Rectal smooth muscle tissue (tissue), 1 donor: ENCODE data around the gene MAPK9.

Source experiments
- H3K27ac ChIP-seq: one replicate; pipeline ENCODE4 v1.7.0; 2013; ENCODE audit warnings: low read depth, low read length, inconsistent platforms
- H3K27me3 ChIP-seq: one replicate; pipeline ENCODE4 v1.7.0; 2013; ENCODE audit warnings: low read length; ENCODE audit not compliant: control insufficient read depth, insufficient read depth
- H3K36me3 ChIP-seq: one replicate; pipeline ENCODE4 v1.7.0; 2013; ENCODE audit warnings: low read length; ENCODE audit not compliant: control insufficient read depth, insufficient read depth
- H3K4me1 ChIP-seq: one replicate; pipeline ENCODE4 v1.7.0; 2013; ENCODE audit warnings: low read length; ENCODE audit not compliant: control insufficient read depth, insufficient read depth
- H3K4me3 ChIP-seq: one replicate; pipeline ENCODE4 v1.7.0; 2013; ENCODE audit warnings: low read length
- H3K9ac ChIP-seq: one replicate; pipeline ENCODE4 v1.7.0; 2013; ENCODE audit warnings: low read length

MAPK9 gene

DNA sequence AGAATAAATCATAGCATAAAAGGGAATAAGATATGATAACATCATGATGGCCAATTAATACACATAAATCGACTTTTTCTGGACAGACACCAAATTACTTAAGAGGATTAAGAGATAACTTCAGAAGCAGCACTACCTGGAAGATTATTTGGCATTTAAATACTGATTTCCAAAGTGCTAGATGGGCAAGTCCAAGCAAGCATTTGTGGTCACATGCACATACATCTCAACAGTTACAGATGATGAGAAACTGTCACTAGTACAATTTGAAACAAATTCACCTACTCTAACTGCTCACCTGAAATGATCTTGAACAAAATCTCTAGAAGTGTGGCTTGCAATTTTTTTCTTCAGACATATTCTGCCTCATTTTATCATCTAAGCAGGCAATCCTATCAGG, 56.0 kb downstream of the MAPK9 start:
- no peak overlapping the region for H3K9ac ChIP-seq
- no peaks in the 10 kb centered on the region for H3K4me1 ChIP-seq
- H3K27me3 ChIP-seq = no peaks in the 10 kb centered on the region
- H3K27ac ChIP-seq = no peak overlapping the region
- H3K4me3 ChIP-seq = no peak overlapping the region
- peaks cover 21% of the 10 kb centered on the region for H3K36me3 ChIP-seq

DNA sequence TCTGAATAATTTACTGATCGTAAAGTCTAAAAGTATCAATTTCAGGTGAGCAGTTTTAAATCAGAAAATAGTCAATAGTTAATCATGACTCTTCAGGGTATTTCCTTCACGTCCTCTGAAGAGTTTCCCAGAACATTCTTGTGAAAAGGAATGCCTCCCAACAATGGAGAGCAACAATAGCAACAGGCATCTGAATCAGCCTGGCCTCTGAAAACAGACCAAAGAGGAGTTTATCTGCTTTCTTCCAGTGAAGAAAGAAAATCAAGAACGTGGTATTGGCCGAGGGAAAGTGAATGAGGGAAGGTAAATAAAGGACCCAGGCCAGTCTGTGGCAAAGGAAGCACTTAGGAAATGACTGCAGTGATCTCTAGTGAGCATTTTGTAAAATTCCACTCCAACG, 56.8 kb downstream of the MAPK9 start:
- Histone ChIP-seq H3K27ac (no peak overlapping the region), H3K36me3 (peaks cover 16% of the 10 kb centered on the region), H3K4me1 (no peaks in the 10 kb centered on the region), H3K27me3 (no peaks in the 10 kb centered on the region), H3K4me3 (no peak overlapping the region), H3K9ac (no peak overlapping the region)

DNA sequence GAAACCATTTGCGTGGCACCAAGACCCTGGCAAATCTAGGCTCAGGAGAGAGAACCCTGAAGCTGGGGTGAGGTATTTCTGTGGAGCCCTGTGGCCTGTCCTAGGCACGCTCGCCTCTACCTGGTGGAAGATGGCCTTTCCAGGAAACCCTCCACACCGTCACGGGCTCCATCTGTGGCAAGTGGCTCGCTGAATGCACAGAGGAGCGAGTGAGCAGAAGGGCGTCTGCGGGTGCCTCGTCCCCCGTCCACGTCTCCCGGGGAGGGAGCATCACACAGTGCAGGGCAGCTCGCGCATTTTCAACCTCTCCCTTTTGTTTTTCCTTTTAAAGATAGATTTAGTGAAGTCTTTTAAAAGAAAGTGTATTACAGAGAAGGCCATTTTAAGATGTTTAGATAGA, 57.6 kb downstream of the MAPK9 start:
- Histone ChIP-seq H3K9ac (no peak overlapping the region), H3K27ac (no peak overlapping the region), H3K36me3 (peaks cover 16% of the 10 kb centered on the region), H3K27me3 (no peaks in the 10 kb centered on the region), H3K4me3 (no peak overlapping the region), H3K4me1 (no peaks in the 10 kb centered on the region)

DNA sequence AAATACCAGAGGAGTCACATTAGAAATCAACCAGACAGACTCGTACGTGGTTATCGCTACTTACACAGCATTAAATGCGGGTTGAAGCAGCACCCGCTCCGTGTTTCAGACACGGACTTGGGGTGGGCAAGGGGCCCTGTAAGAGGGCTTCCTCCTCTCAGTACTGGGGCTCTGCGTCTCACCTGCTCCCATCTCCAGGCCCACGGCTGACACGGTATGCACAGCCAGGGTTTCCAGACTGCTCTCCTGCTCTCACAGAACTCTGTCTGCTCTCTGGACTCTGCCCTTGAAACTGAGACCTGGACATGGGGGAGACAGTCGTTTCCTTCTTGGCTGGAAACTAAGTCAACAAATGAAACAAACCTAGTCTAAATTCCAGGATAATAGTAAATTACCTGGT, 58.2 kb downstream of the MAPK9 start:
- no peak overlapping the region for H3K4me3 ChIP-seq
- H3K27ac ChIP-seq = no peak overlapping the region
- no peaks in the 10 kb centered on the region for H3K27me3 ChIP-seq
- H3K4me1 ChIP-seq = no peaks in the 10 kb centered on the region
- peaks cover 16% of the 10 kb centered on the region for H3K36me3 ChIP-seq
- H3K9ac ChIP-seq = no peak overlapping the region

DNA sequence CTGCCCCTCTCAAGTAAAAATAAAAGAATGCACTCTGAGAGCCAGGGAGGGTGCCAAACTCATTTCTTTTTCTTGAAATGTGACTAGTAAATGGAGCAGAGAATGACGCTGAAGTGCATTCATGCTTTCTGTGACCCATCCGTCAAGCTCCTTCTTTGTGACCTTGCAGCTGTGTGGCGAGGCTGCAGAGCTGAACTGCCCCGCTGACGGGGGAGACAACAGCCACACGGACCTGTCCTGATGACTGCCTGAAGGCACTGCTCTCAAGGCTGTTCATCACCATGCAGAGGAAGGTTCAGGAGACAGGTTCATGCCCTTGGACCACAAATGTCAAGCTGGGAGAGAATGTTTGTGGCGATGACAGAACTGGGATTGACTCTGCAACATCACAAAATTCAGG, 61.9 kb downstream of the MAPK9 start:
- Histone ChIP-seq H3K27me3 (no peaks in the 10 kb centered on the region), H3K4me3 (no peak overlapping the region), H3K27ac (no peak overlapping the region), H3K36me3 (peaks cover 7% of the 10 kb centered on the region), H3K9ac (no peak overlapping the region), H3K4me1 (no peaks in the 10 kb centered on the region)

DNA sequence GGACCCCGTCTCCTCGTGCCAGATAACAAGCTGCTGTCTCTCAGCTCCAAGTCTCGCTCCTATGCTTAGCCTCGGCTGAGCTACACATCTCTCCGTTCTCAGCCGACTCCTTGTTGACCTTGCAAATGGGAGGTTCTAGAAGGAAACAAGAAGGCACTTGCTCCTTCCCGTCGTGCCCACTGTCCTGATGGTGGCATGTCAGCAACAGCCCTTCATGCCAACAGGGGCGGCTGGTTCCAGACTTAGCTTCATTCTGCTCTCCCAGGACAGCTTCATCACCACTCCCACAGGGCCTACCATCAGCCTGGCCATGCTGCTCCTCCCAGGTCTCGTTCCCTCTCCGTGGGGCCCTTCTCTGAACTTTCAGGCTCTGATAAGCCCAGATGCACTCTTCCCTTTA, 69.8 kb downstream of the MAPK9 start:
- Histone ChIP-seq H3K4me3 (no peak overlapping the region), H3K9ac (no peak overlapping the region), H3K4me1 (no peaks in the 10 kb centered on the region), H3K27me3 (no peaks in the 10 kb centered on the region), H3K36me3 (no peaks in the 10 kb centered on the region), H3K27ac (no peak overlapping the region)

DNA sequence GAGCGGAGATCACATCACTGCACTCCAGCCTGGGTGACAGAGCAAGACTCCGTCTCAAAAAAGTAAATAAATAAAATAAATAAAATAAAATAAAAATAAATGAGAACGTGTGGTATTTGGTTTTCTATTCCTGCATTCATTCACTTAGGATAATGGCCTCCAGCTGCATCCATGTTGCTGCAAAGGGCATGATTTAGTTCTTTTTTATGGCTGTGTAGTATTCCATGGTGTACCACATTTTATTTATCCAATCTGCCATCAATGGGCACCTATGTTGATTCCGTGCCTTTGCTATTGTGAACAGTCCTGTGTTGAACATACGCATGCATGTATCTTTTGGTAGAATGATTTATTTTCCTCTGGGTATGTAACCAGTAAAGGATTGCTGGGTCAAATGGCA, 74.1 kb downstream of the MAPK9 start:
- no peaks in the 10 kb centered on the region for H3K4me1 ChIP-seq
- H3K9ac ChIP-seq = no peak overlapping the region
- no peaks in the 10 kb centered on the region for H3K27me3 ChIP-seq
- H3K4me3 ChIP-seq = no peak overlapping the region
- H3K27ac ChIP-seq = no peak overlapping the region
- H3K36me3 ChIP-seq = no peaks in the 10 kb centered on the region

DNA sequence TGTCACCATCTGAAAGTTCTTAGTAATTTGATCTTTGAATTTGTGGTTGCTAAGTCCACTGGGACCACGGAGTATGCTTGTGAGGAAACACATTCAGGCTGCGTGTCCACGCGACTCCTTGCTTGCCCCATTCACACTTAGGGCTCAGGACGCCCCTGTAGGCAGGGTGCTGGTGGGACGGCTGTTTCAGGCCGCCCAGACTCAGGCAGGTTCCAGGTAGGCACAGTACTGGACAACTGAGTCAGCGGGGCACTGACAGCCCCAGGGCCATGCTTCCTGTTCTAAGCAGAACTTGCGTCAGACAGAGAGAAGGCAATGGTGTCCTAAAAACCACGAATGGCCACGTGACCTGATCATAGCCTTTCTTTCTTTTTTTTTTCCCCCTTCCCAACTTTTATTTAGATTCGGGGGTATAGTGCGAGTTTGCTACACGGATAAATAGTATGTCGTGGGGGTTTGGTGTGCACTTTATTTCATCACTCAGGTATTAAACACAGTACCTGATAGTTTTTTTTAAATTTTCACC, 75.2 kb downstream of the MAPK9 start:
- Histone ChIP-seq H3K4me3 (no peak overlapping the region), H3K27me3 (no peaks in the 10 kb centered on the region), H3K27ac (no peak overlapping the region), H3K4me1 (peaks cover 5% of the 10 kb centered on the region), H3K9ac (no peak overlapping the region), H3K36me3 (no peaks in the 10 kb centered on the region)

DNA sequence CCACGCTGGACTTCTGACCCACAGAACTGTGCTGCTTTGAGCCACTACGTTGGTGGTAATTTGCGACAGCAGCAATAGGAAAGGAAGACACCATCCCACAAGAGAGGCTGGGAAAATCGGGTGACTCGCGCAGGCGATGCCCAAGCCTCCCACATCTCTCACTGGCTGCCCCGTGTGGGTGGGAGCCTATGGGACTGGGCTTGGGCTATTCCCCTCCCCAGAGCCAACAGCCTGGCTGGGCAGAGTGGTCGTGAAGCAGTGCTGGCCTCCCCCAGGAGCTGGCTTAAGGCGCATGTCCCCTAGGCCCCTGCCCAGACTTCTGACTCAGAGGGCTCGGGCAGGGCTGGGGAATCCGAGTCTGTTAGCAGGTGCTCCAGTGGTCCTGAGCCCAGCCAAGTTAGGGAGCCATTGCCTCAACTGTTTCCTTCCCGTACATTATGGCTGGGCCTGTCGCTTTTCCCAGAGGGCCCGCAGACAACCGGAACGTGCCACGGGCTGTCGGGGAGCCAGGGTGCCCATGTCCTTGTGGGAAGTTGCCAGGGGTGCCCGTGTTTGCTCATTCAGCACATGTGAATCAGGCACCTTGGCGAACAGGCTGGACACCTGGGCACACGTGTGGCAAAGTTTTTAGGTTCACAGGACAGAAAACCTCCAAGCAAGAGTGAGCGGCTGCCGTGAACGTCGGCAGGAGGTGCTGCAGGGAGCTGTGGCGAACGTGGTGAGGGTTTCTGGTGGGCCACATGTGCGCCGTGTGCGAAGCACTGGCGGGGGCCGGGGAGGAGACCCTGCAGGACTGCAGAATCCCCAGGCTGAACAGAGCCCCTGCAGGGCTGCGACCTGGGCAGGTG, 75.9 kb downstream of the MAPK9 start:
- Histone ChIP-seq H3K27ac (no peak overlapping the region), H3K9ac (no peak overlapping the region), H3K4me1 (peaks cover 5% of the 10 kb centered on the region), H3K27me3 (no peaks in the 10 kb centered on the region), H3K4me3 (no peak overlapping the region), H3K36me3 (no peaks in the 10 kb centered on the region)

DNA sequence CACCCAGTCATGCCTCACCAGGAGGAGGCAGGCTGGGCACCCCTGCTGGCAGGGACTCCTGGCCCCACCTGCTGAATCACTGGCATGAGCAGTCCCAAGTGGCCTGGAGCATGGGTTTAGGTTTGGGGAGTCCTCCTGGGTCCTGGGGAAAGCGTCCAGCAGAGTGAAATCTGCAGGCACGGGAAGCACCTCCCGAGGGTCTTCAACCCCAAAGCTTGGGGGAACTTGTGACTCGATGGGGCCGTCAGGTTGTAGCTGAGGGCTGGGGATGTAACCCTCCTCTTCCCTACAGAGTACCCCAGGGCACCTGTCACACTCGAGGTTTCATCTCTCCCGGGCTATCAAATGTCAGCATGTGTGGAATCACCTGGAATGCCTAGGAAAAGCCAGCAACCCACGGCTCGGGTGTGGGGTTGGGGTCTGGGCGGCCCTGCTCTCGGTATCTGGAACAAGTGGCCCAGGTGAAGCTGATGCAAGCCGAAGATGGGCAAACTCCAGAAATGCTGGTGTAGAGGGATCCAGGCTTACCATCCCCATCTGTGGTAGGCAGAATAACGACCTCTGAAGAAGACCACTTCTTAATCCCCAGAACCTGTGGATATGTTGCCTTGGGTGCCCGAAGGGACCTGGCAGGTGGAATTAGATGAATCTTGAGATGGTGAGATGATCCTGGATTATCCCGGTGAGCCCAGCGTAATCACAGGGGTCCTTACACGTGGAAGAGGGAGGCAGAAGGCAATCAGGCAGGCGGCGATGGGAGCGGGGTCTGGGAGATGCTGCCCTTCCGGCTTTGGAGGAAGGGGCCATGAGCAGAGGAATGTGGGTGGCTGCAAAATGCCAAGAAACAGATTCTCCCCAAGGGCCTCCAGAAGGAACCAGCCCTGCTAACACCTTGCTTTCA, 76.8 kb downstream of the MAPK9 start:
- Histone ChIP-seq H3K27ac (no peak overlapping the region), H3K36me3 (no peaks in the 10 kb centered on the region), H3K27me3 (no peaks in the 10 kb centered on the region), H3K9ac (no peak overlapping the region), H3K4me1 (peaks cover 5% of the 10 kb centered on the region), H3K4me3 (no peak overlapping the region)

DNA sequence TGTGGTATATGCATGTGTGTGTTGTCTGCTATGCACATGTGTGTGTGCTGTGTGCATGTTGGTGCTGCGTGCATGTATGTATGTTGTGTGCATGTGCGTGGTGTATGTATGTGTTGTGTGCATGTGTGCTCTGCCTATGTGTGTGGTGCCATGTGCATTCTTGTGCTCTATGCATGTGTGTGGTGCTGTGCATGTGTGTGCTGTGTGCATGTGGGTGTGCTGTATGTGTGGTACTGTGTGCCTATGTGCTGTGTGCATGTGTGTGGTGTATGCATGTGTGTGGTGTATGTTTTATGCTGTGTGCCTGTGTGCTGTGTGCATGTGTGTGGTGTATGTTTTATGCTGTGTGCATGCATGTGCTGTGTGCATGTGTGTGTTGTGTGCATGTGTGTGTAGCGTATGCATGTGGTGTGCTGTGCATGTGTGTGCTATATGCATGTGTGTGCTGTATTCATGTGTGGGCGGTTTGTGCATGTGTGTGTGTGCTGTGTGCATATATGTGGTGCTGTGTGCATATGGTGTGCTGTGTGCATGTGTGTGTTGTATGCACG, 78.2 kb downstream of the MAPK9 start:
- H3K9ac ChIP-seq = no peak overlapping the region
- H3K27ac ChIP-seq = no peak overlapping the region
- H3K36me3 ChIP-seq = no peaks in the 10 kb centered on the region
- no peaks in the 10 kb centered on the region for H3K27me3 ChIP-seq
- H3K4me3 ChIP-seq = no peak overlapping the region
- H3K4me1 ChIP-seq = peaks cover 5% of the 10 kb centered on the region

DNA sequence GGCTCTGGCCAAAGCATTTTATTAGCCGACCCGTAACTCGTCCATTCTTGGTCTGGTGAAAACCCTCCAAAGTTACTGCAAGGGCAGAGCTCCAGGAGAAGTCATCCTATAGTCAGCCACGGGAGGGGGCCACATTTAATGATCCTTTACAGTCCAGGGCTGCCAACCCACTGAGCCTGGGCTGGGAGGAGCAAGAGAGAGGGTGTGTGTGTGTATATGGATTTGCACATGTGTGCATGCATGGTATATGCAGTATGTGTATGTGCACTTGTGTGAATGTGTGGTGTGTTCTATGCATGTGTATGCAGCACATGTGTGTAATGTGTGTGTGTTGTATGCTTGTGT, 78.7 kb downstream of the MAPK9 start:
- Histone ChIP-seq H3K9ac (no peak overlapping the region), H3K4me1 (peaks cover 6% of the 10 kb centered on the region), H3K4me3 (no peak overlapping the region), H3K36me3 (no peaks in the 10 kb centered on the region), H3K27me3 (peaks cover 4% of the 10 kb centered on the region), H3K27ac (no peak overlapping the region)
